Superior temporal gyrus (tissue), 1 donor: ENCODE results near the gene SMIM27.

ENCODE experiments used
- DNase-seq: peaks from one replicate; pipeline ENCODE4 v3.0.0-alpha.2; 2016; ENCODE audit errors: extremely low spot score

Gene SMIM27

DNA sequence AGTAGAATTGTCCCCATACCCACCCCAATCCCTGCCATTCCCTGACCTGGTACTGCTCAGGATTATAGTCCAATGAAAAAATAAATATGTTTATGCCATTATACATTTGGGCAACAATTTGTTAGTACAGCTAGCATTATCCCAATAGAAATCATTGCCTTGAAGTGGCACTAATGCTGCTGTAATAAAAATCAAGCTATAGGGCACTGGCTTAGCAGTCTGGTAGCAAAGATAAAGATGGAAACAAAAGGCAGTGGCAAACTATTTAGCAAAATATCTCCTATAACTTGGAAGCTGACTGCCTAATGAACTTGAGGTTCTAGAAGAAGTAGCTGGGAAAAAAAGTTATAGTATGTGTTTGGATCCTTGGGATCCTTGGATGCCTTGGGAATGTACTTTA is 2.5 kb downstream of the SMIM27 start:
- no peak for DNase-seq

DNA sequence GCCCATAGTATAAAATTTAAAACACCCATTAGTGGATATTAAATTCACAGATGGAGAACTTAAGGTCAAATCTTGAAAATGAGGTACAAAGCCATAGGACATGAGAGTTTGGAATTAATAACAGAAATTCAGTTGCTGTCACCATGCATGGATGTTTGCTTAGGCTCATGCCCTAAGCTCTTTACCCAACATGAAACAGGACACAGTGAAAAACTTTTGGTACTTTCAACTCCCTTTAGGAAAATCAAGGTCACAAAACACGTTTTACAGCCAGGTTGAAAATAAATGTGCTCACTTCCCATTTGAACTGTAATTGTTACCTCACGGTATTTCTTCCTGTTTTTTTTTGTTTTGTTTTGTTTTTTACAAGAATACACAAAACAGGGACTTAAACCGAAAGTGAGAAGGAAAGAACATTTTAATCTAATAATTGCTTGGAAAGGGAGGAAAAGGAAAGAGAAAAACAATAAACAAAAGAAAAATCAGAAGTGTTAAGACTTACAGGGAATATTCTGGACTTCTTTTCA is 6.3 kb downstream of the SMIM27 start:
- DNase-seq: no peak

DNA sequence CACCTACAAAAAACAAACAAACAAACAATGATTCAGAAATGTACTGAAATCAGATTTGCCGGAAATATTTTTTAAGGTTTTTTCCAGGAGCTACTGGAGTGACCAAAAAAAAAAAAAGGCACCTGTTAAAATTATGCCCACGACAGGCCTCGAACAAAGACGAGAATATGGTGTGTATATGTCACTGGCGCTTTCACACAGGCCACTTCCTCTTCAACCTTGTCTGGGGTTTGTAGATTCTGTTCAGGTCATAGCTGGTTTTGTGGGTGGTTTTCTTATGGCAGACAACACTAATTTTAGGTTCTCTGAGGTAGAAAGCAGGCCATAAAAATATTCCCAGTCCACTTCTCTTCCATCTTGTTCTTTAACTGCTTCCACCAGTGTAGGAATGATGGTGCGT is 13.8 kb downstream of the SMIM27 start:
- DNase-seq: no peak

DNA sequence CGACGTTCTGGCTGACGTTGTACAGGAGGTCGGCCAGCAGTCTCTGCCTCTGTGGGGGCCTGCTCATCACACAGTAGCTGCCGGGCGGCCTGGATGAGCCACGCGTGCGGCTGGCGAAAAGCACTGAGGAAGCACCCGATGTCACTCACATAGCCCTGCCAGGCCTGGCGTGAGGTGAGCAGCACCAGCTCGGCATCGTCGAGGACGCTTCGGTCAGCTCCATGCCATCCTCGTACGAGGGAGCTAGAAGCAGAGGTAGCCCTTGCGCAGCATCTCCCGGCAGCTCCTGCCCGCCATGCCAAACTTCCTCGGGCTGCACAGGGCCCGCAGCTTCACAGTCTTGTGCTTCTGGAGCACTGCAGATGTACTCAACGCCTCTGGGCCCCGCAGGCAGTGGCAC is 14.6 kb downstream of the SMIM27 start:
- no peak for DNase-seq

DNA sequence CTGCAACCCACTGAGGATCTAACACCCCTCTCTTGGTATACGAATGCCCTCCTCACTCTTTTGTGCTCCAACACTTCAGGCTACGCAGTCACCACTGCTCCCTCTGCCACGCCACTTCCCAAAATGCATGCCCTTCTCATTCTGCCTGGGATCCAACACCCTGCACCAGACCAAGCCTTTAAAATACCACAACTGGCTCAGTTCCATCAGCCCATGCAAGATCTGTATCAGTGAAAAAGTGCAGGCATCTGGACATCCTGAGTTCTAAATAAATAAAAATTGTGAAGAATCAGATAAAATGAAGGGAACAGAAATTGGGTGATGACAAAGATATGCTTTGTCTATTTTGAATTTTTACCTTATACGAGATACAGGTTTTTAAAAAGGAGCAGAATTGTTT is 18.1 kb downstream of the SMIM27 start:
- no peak for DNase-seq

DNA sequence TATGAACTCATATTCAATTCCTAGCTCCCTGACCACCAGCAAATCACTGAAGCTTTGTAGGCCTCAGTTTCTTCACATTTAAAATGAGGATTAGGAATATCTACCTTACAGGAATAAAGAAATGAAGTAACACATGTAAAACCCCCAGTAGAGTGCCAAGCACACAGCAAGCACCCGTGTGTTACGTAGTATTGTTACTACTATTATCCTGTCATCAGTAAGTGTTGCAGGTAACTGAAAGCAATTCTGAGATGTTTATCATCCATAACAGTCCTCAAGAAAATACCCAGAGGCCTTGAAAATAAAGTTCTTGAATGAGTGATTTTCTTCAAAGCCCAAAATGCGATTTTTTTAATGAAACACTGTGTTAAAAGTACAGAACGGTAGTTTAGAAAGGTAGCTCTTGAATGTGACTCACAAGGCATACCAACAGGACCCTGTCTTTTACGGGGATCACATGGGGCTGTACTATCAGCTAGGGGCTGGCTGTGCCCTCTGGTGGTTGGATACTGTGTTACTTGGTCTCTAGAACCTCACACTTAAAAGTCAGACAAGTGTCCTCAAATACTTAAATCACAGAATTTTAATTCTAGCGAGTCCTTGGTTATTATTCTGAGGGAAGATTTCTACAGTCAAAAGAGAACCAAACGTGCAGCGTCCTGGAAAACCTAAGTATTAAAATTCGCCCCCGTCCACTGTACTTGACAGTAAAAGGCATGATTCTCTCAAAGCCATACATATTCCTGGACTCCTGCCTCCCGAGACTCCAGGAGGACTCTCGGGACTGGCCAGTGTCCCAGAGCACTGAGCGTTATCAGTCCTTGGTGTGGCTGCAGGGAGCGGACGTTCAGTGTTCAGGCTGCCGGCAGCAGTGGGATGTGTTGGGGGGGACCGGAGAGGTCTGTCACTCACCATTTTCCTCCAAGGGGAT is 20.1 kb downstream of the SMIM27 start:
- DNase-seq: peak; percentile 83

DNA sequence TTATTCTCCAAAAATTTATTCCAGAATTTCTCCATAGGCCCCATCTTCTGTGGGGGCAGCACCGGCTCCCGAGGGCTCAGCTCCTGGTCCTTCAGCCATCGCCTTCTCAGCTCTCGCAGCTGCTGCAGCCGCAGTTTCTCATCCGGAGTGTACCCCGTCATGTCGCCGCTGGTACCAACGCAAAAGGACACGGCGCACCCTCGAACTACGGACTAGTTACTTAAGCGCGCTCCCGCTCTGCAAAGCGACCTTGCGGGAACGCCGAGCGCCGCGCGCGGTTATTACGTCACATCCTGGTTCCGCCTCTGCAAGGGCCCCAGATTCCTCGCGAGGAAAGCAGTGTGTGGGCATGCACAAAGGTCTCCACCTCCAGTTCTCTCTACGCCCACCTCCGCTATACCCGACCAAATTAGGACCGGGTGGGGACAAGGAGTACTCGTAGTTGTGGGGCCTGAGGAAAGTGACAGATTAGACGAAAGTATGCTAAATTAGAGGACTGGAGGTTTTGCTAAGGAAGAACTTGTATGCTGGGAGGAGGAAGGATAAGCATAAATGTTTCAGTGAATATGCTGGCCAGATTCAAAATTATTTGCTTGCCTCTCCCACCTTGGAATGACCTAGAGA is 20.9 kb downstream of the SMIM27 start, which contains the start of gene NDUFB6:
TSS of gene NDUFB6 (minus strand) at position 260 of the 624 bp plus-strand sequence. CDS start at position 161, 99 bp downstream.
- DNase-seq: peak; percentile 96

DNA sequence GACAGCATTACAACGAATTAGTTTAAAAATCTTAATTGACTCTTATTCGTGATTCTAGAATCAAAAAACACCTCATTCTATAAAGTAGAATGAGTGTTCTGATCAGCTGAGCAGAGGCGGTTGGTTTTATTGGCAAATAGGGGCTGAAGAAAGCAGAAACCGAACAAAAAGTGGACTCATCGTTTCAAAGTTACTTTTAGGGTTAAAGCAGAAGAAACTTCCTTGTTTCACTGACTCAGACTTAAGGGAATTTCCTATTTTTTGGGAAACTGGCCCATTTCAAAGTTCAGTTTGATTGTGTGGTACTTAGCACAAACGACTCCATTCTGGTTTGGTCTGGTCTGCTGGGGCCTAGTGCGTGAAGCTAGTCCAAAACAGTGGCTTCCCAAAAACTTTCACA is 21.7 kb downstream of the SMIM27 start:
- DNase-seq: no peak

DNA sequence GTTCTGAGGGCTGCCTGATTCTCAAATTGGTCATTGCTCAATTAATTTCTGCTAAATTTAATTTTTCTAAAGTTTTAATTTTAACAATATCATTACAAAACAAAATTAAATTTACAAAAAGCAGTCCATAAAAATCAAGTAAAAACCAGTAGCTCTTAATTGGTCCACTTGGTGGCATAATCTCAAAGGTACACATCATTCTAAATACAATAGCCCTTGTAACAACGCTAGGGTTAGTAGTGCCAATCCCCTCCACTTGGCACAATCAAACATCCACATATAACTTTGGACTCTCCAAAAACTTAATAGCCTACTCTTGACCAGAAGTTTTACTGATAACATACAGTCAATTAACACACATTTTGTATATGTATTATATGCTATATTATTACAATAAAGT is 22.7 kb downstream of the SMIM27 start:
- DNase-seq: no peak

DNA sequence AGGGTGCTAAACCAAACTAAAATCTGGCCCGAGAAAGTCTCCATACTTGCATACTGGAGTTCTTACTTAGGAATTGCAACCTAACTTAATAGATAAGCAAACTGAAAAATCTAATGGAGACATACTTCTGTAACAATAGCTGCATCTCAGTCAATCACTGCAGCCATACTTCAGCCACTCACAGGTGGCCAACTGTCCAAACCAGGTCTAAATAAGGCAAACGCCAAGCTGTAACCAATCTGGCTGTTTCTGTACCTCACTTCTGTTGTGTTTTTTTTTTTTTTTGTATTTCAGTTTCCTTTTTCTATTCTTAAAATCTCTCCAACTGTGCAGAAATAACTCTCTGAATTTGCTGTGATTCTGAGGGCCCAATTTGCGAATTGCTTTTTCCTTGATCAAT is 25.2 kb downstream of the SMIM27 start:
- no peak for DNase-seq

DNA sequence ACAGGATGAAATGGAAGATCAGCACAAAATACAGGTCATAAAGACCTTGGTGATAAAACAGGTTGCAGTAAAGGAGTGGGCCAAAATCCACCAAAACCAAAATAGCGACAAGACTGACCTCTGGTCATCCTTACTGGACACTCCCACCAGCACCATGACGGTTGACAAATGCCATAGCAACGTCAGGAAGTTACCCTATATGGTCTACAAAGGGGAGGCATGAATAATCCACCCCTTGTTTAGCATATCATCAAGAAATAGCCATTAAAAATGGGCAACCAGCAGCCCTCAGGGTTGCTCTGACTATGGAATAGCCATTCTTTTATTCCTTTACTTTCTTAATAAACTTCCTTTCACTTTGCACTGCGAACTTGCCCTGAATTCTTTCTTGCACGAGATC is 26.8 kb downstream of the SMIM27 start:
- DNase-seq: no peak

DNA sequence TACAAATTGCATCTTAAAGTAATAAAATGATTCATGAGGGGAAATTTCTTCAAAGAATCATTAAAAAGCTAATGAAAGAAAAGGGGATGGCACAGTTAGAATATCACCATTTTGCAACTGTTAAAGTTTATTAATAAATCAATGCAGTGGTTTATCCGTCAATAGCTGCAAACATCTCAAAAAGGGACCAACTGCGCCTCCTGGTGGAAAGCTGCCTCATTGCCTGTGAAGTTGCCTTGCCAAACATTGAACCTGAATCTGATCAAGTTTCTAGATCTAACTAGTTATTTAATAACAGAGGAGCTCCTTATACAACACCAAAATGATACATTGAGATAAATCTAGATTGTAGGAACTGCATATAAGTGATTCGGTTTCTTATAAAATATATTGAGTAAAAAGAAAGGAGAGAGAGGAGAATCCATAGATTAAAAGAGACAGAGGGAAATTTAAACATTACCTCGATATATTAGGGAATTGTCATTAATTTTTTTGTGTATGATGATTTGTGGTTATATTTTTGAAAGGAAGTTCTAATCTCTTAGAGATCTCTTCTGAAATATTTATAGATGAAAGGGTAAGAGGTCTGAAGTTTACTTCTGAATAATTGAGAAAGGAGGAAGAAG is 27.7 kb downstream of the SMIM27 start:
- DNase-seq: peak; percentile 88

DNA sequence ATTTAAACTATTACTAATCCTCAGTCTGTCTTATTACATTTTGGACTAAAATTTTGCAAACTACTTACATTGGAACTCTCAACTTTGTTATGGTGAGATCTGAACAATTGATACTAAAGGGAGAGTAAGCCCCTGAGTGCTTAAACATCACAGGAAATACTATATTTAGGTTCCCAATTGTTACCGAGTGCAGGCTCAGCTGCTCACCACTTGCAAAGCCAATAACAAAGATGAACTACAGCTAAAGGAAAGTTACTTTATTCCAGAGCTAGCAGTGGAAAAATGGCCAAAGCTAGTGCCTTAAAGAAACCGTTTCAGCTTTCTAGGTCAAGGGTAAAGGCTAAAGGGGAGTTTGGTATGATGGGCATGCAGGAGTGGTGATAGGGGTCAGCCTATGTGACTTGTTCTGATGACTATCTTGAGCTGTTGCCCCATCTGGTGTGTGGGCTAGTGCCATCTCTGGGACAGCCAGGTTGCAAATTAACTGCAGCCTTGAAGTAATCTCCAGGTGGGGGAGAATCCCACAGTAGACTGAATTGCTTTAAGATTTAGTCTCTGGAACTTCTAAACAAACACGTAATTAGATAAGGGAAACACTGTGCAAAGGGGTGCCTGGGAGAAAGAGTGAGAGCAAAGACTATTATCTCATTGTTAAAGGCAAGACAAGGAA is 28.6 kb downstream of the SMIM27 start:
- no peak for DNase-seq

DNA sequence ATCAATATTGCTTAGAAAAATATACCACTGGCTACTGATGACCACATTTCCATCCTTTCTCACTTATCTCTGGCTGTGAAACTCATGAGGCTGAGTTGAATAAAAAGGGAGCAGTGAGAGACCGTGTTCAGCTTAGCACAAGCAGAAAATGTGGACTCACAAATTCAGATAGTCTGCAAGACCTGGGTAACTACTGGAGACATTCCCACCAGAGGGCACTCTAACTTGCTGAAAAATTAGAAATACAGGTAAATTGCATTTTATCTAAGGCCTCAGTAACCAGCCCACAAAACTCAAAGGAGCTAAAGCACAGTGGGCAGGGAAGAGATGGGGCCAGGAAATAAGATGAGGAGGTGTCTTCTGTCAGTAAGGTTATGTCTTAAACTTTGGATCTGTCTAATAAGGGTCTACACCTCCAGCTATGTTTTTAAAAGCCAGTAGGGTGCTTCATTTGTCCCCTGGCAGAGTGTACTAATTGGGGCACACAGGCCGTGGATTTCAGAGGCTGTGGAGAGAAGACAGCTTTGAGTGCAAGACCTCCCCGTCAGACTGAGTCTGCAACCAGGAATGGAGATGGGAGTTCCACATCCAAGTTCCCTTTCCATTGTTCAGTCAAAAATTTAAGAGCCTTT is 29.5 kb downstream of the SMIM27 start:
- peak; percentile 78 for DNase-seq

DNA sequence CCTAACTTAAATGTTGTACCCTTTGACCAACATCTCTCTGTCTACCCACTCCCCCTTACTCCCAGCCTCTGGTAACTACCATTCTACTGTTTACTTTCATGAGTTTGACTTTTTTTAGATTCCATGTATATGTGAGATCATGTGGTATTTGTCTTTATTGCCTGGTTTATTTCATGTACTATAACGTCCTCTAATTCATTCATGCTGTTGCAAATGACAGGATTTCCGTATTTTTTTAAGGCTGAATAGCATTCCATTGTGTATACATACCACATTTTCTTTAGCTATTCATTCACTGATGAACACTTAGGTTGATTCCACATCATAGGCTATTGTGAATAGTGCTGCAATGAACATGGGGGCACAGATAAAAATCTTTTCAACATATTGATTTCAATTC is 32.7 kb downstream of the SMIM27 start:
- DNase-seq: no peak

DNA sequence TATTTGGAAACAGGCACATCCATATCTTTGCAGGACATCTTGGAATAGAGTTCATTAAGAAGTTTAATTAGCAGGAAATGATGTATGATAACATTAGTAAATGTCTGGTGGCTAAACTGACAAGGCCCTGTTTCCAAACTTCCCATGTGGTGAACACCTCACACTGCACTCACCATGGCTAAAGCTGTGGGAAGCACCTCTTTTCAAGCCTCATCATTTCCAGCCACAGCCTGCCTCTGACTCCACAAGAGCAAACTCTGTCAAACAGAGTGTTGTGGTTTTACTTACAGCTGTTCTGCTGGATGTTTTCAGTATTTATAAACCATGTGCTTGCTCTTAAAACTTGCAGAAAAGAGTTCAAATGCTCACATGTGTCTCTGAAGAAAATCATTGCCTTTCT is 35.8 kb downstream of the SMIM27 start:
- DNase-seq: no peak

DNA sequence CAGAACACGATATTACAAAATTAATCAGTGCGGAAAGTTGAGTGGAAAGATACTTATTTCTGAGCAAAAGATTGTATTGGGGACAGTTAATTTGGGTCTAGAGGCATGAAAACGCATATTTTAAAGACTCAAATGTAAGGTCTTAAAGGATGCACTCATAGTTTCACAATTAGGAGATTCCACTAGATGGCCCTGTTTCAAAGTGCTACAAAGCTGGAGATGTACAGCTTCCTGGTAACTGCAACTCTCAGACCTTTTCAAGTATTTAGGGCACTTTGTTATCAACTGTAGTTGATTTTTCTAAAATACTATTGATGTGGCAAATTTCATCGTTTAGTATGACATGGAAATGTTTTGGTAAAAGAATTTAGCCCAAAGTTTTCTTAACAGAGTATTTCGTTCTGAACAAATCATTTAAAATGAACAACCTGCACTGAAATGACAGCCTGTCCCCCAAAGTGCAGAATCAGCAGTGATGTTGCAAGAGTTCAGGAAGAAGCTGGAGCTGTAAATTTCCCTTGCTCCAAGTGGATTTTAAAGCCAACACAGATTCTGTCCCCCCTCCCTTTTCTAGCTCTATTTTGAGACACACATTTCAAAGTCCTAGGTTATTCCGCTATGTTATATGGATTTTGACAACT is 37.1 kb downstream of the SMIM27 start:
- DNase-seq: peak; percentile 85

DNA sequence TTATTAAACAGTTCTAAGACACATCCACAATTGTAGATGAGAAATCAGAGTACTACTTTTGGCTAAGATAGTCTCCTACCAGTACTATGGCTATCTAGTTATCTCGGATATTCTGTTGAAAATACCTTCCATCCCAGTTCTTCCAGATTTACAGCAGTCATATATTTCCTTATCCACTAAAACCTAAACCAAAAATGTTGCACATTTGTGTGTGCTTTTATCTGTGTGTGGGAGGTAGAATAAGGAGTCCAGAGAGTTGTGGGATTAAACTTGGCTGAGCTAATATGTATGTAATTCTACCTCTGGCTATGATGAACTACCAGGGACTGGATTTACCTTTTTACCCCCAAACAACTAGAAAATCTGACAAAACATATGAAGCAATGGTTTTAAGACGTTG is 38.3 kb downstream of the SMIM27 start:
- no peak for DNase-seq

DNA sequence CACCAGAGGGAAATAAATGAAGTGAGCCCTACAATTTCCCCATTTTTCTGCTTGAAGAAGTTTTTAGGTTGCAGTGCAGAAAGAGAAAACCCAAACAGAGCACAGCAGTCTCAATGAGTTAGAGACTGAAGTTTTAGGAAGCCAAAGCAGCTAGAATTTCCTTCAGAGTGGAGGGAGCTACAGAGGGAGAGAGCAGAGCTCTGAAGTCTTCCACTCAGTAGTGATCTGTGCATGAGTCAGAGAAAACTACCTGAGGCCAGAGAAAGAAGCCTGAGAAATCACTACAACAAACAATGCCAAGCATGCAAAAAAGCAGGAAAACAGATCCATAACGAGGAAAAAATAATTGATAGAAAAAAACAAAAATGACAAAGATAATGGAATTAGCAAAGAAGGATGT is 38.8 kb downstream of the SMIM27 start:
- DNase-seq: no peak

DNA sequence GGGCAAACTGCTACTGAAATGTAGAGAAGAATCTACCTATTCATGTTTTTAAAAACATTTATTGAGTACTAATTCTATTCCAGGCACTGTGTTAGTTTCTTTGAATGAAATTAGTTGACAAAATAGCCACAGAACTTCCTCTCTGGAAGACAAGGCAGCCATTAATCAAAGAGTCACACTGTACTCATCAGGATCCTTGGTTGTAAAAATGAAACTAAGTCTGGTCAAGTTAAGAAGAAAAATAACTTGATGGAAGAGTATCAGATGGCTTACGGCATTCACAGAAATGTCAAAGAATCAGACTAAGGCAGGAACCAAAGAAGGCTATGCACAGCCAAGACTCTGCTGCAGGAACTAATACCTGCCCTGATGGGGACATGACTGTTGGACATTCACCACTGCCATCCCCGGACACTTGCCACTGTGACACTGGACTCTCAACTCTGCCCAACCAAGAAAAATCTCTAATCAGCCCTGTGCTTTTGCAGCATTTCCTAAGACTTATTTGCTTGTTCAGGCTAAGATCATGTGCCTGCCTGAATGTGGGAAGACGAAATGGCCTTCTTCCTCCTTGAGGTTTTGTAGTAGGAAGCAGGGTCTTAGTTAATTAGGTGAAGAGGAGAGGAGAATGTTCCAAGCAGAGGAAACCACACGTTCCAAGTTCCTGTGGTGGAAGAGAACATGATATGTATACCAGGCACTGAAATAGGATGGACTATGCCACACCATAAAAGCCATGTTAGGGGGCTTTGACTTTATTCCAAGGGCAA is 44.2 kb downstream of the SMIM27 start:
- no peak for DNase-seq
